GM06990 (cell line): ENCODE data around the gene SH3TC1.

Experiments used
- DNase-seq: peaks from one replicate; pipeline ENCODE4 v3.0.0-alpha.2; 2011; ENCODE audit not compliant: insufficient read length; ENCODE audit errors: extremely low read depth
- H3K27me3 ChIP-seq: replicated peaks from 2 replicates; pipeline ENCODE4 v1.6.0; 2011; ENCODE audit warnings: low read length; ENCODE audit not compliant: control insufficient read depth, insufficient read depth
- H3K36me3 ChIP-seq: 2 replicates; pipeline ENCODE4 v1.5.1; 2011; ENCODE audit warnings: low read length; ENCODE audit not compliant: control insufficient read depth, insufficient read depth
- H3K4me3 ChIP-seq: replicated peaks from 2 replicates; pipeline ENCODE4 v1.5.1; 2011; ENCODE audit warnings: low read depth, mild to moderate bottlenecking, control low read depth, low read length
- TF ChIP-seq, protein P1 (sequence below): IDR thresholded peaks from 2 replicates; pipeline ENCODE4 v1.5.1; 2011; ENCODE audit warnings: low read length, control low read depth, mild to moderate bottlenecking, inconsistent platforms; ENCODE audit not compliant: insufficient read depth, poor library complexity, severe bottlenecking

The SH3TC1 gene

DNA sequence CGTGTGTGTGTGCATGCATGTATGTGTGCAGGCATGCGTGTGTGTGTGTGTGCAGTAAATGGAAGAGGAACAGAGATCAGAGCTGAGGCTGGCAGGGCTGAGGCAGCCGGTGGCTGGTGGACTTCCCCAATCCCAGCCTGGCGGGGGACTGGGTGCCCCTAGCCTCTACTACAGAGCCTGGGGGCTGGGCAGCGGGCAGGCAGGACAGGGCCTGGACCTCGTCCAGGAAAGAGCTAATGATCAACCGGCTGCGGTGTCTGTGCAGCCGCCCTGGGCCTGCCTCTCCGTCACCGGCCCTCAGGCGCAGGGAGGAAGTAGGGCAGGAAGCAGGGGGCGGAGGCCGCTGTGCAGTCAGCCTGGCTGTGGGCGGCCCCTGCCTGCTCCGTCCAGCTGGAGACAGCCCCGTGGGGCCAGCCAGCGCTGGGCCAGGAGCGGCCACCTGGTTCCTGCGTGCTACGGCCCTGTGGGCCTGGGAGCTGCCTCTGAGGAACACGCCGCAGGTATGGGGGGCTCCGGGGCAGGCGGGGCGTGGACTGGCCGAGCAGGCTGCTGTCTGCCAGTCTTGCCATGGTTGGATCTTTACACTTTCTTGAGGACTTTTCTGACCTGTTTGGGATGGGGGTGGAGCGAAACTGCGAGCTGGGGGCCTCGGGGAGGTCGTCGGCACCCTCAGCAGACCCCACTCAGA lies at the start of gene SH3TC1:
Gene SH3TC1 (plus strand): TSS at position 385 of the 688 bp plus-strand sequence. CDS start 5,905 bp downstream, outside the sequence.
- peak; percentile 85 for DNase-seq
- no peaks in the 10 kb centered on the region for H3K27me3 ChIP-seq
- H3K4me3 ChIP-seq, result peak within 1 kb of the TSS; percentile 77
- TF ChIP-seq, protein P1, sequence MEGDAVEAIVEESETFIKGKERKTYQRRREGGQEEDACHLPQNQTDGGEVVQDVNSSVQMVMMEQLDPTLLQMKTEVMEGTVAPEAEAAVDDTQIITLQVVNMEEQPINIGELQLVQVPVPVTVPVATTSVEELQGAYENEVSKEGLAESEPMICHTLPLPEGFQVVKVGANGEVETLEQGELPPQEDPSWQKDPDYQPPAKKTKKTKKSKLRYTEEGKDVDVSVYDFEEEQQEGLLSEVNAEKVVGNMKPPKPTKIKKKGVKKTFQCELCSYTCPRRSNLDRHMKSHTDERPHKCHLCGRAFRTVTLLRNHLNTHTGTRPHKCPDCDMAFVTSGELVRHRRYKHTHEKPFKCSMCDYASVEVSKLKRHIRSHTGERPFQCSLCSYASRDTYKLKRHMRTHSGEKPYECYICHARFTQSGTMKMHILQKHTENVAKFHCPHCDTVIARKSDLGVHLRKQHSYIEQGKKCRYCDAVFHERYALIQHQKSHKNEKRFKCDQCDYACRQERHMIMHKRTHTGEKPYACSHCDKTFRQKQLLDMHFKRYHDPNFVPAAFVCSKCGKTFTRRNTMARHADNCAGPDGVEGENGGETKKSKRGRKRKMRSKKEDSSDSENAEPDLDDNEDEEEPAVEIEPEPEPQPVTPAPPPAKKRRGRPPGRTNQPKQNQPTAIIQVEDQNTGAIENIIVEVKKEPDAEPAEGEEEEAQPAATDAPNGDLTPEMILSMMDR, result no peak
- H3K36me3 ChIP-seq, result peaks cover 1% of the 10 kb centered on the region

DNA sequence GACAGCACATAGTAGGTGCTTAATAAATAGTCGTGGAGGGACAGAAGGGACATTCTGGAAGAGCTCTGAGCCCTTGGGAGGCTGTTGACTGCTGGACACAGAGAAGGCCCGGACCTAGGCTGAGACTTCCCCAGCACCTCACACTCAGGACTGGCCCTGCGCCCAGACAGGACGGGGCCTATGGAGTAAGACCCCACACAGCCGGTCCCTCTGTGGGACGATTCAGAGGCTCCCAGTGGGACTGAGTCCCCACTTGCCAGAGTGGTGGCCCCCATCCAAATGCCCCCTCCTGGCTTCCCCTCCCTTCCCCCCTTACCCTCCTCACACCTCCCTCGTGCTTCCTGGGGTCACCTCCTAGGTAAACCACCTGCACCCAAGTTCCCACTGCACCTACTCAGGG lies 49.4 kb upstream of the SH3TC1 start:
- no peaks in the 10 kb centered on the region for H3K36me3 ChIP-seq
- H3K4me3 ChIP-seq, result no peak overlapping the region
- DNase-seq, result no peak
- TF ChIP-seq, protein P1, result no peak
- H3K27me3 ChIP-seq, result peaks cover 1% of the 10 kb centered on the region; the same call in 1 of the 2 replicates

DNA sequence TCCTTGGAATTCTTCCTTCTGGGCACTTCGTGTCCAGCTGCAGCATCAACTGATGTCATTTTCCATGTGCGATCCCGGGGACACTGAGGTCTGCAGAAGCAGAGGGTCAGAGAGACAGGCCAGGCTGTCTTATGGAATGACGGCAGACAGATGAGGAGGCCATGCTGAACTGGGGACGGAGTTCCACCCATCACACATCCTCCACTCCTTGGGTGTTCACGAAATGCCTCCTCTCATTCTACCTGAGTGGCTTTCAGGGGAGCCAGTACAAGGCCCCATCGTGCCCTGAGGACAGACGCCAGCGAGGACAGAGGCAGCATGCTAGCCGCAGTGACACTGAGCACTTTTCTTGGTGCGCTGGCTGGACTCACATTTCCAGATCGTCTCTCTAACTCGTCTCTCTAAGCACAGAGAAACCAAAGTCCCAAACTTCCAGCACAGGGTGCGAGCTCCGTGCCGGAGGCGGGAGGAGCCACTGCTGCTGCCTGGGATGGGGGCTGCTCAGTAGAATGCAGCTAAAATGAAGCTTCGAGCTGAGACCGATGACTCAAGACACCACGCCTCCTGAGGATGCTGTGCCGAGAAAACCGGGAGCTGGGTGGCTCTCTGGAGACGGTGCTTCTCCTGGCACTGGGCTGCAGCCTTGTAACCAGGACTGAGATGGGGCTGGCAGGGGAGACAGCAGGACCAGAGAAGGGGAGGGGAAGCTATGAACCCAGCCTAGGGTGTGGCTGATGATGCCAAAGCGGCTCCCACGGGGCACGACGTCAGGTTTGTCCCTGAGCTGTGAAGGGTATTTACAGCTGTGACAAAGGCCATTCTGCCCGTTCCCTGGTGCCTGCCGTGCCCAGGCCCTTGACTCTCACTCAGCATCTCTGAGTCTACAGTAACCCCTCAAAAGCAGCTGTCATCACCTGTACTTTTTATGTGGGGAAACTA lies 48.7 kb upstream of the SH3TC1 start:
- TF ChIP-seq, protein P1, result no peak
- DNase-seq, result no peak
- Histone ChIP-seq H3K36me3 (no peaks in the 10 kb centered on the region), H3K27me3 (peaks cover 1% of the 10 kb centered on the region; the same call in 1 of the 2 replicates), H3K4me3 (no peak overlapping the region)

DNA sequence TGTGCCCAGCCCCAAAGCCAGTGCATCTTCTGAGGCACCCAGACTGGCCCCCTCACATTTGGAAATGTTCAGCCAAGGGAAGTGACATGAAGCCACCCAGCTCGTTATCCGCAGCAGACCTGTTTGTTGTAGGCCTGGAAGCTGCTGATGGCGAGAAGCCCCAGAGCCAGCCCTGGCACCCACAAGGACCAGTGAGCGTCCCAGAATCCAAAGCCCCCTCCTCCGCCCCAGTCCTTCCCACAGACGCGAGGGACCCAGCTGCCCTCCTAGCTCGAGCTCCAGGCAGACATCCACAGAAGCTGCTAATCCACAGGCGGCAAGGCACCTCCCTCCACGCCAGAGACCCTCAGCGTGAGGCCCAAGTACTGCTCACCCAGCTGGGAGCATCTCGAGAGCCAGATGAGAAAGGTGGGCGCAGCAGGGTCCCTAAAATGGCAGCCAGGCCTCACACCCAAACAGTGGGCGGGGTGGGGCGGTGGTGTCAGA lies 47.9 kb upstream of the SH3TC1 start:
- DNase-seq, result no peak
- Histone ChIP-seq H3K4me3 (no peak overlapping the region), H3K27me3 (peaks cover 1% of the 10 kb centered on the region; the same call in 1 of the 2 replicates), H3K36me3 (no peaks in the 10 kb centered on the region)
- TF ChIP-seq, protein P1, result no peak

DNA sequence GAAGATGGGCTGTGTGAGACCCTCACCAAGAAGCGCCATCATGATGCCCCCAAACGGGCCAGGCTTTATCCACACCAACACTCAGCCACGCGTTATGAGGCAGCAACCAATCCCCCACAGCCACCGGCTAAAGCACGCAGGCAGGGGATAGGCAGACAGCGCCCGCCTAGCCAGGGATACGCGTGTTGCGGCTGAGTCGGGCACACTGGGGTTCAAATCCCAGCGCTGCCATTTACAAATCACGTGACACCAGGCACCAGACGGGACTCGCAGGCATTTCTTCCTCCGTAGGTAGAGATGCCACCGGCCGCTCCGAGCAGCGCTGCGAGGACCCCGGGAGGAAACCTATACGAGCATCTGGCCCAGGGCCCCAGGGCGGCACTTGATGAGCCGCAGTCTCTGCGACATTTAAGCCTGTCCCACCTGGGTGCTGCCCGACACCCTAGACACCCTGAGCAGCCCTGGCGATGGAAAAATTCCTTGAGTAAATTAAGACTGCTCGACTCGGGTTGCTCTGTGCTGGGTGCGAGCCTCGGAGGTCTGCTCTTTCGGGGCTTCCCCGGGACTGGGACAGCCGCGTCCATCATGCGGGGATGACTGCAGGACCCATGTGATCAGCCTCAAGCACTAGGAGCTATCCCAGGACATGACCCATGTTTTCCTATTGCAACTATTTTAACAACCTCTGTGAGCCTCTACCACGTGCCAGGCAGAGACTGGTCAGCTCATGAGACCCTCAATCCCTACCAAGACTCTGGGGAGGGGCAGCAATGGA lies 46.8 kb upstream of the SH3TC1 start:
- Histone ChIP-seq H3K4me3 (no peak overlapping the region), H3K36me3 (no peaks in the 10 kb centered on the region), H3K27me3 (peaks cover 1% of the 10 kb centered on the region; the same call in 1 of the 2 replicates)
- TF ChIP-seq, protein P1, result no peak
- DNase-seq, result no peak
